Activated CD4-positive, alpha-beta T cell treated with anti-CD3 and anti-CD28 coated beads, Interleukin-2, amount 50 U/mL, for 16 hours (primary cell): ENCODE measurements around the gene EEF1B2.
"Not testable (repeated sequence)": the region's sequence is repeated elsewhere in the genome, so short reads cannot be mapped to it uniquely, and the experiment has no call there.

Experiments used
- DNase-seq: peaks from one replicate; pipeline ENCODE4 v3.0.0-alpha.2; 2020

The EEF1B2 gene

DNA sequence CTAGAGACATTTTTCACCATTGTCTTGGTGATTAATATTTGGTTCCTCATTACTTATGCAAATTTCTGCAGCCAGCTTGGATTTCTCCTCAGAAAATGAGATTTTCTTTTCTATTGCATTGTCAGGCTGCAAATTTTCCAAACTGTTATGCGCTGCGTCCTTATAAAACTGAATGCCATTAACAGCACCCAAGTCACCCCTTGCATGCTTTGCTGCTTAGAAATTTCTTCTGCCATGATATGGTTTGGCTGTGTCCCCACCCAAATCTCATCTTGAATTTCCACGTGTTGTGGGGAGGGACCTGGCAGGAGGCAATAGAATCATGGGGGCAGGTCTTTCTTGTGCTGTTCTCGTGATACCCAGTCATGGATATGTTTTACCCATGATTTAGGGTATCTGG is 8.5 kb downstream of the EEF1B2 start:
- DNase-seq = not testable (repeated sequence)

DNA sequence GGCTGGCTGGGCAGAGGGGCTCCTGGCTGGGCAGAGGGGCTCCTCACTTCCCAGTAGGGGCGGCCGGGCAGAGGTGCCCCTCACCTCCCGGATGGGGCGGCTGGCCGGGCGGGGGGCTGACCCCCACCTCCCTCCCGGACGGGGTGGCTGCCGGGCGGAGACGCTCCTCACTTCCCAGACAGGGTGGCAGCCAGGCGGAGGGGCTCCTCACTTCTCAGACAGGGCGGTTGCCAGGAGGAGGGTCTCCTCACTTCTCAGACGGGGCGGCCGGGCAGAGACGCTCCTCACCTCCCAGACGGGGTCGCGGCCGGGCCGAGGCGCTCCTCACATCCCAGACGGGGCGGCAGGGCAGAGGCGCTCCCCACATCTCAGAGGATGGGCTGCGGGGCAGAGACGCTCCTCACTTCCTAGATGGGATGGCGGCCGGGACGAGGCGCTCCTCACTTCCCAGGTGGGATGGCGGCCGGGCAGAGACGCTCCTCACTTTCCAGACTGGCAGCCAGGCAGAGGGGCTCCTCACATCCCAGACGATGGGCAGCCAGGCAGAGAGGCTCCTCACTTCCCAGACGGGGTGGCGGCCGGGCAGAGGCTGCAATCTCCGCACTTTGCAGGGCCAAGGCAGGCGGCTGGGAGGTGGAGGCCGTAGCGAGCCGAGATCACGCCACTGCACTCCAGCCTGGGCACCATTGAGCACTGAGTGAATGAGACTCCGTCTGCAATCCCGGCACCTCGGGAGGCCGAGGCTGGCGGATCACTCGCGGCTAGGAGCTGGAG is 12.1 kb downstream of the EEF1B2 start:
- not testable (repeated sequence) for DNase-seq

DNA sequence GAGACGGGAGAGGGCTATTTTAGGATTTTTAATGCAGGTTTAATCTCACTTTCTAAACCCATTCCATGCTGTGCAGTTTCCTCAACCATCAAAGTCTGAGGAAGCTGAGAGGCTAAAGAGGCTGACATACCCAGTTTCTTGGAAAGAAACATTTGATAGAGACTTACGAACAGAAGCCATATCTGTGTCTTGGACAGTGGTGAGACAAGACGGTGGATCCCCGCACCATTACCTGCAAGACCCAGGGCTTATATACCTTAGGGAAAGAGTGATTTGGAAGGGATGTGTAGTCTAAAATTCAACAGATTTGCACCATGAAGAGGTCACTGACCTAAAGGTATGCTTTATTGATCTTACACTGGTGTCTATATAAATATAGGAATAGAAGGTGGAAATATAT is 13.5 kb downstream of the EEF1B2 start:
- DNase-seq = no peak

DNA sequence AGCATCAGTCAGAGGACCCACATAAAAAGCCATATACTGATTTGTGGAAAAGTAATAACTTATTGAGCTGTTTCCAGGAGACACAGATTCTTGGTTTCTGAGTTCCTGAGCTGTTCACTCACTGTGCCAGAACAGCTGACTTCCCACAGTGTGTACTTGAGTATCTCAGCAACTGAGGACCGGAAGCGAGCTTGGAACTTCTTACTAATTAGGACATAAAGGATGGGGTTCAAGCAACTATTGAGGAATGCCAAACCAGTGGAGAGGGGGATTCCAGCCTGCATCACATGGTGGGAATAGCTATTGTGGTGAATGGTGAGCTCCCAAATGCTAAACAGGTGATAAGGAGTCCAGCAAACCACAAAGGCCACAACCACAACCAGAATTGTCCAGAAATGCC is 16.4 kb downstream of the EEF1B2 start:
- DNase-seq = no peak

DNA sequence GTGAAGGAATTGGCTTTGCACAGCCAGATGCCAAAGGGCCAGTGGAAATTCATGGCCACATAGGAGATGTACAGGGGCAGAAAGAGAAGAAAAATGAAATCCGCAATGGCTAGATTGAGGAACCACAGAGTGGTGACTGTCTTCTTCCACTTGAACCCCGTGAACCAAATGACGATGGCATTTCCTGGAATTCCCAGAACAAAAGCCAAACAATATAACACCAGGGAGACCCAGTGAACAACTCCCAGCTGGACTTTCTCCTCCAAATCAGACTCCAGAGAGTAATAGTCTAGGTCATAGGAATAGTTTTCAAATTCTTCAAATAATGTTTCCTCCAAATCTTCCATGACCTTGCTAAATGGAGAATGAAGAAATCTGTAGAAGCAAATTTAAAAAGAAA is 17.2 kb downstream of the EEF1B2 start:
- DNase-seq = no peak

DNA sequence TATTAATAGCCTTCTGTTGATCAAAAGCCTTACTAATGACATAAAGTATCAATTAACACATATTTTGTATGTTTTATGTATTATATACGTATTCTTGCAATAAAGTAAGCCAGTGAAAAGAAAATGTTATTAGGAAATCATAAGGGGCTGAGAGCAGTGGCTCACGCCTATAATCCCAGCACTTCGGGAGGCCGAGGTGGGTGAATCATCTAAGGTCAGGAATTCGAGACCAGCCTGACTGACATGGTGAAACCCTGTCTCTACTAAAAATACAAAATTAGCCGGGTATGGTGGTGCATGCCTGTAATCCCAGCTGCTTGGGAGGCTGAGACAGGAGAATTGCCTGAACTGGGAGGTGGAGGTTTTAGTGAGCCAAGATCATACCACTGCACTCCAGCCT is 21.8 kb downstream of the EEF1B2 start:
- not testable (repeated sequence) for DNase-seq

DNA sequence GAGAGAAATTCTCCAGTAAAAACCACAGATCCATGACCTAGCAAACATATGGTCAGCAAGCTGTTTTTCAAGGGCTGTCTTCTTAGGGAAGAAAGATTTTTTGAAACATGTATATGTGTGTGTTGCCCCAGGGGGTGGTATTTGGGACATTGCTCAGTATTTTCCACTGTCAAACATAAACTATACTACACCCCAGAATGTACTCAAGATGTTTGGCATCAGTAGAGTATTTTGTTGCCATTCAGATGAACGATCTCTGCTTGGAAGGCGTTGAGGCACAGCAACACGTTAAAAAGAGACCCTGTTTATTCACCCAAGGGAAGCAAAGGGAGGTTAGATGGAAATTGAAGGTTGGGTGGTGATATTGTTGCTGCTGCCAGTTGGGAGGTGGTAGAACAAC is 30.0 kb downstream of the EEF1B2 start:
- DNase-seq = no peak

DNA sequence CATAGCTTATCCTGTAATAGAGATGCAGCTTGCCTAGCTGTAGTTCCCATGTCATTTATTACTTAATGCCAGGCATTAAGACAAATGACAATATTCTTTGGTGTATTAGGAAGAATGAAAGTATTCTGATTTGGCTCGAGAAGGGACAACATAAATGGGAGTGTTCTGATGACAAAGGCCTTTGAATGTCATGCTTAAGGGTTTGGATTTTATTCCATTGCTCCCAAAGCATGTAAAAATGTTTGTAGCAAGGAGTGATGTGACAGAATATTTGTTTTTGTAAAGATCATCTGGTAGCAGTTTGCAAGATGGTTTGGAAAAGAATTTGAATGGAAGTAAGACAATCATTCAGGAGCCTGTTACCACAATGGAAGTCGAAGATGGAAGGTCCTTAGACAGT is 30.4 kb downstream of the EEF1B2 start:
- DNase-seq = no peak

DNA sequence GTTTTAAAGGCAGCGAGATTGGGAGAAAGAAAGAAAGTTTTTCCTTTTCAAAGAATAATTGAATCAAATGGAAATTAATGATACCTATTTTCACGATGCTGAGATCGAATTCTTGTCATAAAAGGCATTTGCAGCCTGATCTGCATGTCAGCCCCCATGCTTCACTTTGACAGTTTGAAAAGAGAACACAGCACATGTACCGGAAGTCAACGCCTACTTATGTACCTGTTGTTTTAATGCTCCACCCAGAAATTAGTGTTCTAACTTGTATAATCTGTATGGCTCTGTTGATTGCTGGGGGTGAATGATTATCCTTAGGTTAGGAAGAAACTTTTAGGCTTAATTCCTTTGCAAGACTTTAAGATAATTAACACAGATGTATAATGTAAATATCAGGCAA is 31.0 kb downstream of the EEF1B2 start:
- DNase-seq = no peak

DNA sequence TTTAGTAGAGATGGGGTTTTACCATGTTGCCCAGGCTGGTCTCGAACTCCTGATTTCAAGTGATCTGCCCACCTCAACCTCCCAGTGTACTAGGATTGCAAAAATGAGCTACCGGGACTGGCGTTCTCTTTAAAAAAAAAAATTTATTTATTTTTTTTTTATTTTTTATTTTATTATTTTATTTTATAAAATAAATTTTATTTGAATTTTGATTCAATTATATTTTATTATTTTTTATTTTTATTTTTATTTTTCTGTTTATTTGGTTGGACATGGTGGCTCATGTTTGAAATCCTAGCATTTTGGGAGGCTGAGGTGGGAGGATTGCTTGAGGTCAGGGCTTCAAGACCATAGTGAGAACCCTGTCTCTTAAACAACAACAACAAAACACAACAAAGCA is 32.5 kb downstream of the EEF1B2 start:
- no peak for DNase-seq

DNA sequence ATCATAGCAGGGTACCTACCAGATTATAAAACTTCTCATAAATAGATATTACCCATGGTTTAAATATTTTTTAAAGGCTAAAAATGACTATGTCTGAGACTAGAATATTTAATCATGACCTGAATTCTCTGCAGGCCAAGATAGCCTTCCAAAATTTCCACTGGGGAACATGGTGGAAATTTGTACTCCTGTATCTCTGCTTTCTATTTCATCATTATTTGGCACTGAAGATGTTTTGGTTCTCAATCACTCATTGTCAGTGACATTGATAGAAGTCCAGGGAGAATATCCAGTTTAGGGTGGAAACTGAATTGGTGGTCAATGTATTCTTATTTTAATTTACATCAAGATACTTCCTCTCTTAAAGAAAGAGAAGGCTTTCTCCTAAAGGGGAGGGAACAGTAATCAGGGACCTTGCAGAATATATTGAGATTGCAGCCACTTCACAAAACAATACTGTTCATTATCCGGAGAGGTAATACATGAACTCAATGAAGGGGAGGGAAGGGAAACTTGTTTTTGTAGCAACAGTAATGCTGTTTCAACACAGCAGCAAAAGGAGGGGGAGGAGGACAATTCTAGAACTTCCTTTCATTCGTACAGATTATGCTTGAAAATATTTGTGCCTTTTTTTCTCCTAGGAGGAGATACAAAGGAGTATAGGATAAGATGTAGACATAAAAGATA is 34.1 kb downstream of the EEF1B2 start:
- DNase-seq = no peak

DNA sequence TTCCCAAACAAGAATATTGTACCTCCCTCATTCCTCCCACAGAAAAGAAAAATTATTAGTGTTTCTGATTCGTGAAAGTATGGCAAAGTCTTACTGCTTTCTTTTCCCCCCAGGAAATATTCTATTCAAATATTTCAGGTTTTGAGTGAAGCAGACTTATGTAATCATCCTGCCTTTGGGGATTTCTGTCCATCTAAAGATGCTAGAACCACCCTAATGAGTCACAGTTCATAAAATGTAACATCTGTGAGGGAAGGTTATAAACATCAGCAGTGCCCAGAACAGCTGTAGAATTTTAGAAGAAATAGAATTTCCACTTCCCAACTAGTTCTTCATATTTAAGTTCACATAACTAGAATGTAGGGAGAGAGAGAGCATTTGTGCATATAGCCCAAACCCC is 39.0 kb downstream of the EEF1B2 start:
- no peak for DNase-seq

DNA sequence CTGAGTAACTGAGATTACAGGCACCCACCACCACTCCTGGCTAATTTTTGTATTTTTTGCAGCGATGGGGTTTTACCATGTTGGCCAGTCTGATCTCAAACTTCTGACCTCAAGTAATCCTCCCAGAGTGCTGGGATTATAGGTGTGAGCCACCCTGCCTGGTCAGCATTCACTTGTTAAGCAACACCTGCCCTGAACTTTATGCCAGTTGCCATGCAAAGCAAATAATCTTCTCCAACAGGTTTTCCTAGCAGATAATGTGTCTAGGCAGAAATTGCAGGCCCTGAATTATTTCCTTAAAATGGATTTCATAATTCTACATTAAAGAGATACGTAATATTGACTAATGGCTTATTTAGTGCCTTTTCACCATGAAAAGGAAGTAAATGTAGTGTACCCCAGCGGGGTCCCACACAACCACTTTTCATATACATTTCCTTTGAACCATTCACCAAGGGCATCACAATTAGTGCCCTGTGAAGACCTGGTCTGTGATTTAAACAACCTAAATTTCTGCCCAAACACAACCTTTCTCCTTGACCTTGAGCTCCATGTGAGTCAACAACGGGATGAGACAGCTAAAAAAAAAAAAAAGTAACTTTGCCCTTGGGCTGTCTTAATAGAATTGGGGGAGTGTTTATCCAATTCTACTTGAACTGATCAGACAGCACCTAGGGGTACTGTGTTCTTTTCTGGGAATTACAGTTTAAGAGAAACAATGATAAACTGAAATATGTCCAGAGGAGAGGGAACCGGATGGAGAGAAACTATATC is 41.6 kb downstream of the EEF1B2 start:
- no peak for DNase-seq

DNA sequence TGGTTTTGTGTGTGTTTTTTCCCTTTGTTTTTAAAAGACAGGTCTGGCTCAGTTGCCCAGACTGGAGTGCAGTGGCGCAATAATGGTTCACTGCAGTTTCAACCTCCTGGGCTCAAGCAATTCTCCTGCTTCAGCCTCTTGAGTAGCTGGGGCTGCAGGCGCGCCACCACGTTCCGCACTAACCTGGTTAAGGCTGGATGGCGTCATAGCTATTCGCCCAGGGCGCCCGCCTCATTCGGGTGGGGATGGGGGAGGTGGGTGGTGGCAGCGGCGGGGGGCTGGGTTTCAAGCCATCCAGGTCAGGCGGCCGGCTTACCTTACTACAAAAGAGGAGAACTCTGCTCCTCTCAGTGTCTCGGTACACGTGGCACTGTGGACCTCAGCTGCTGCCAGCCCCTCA is 42.8 kb downstream of the EEF1B2 start:
- no peak for DNase-seq

DNA sequence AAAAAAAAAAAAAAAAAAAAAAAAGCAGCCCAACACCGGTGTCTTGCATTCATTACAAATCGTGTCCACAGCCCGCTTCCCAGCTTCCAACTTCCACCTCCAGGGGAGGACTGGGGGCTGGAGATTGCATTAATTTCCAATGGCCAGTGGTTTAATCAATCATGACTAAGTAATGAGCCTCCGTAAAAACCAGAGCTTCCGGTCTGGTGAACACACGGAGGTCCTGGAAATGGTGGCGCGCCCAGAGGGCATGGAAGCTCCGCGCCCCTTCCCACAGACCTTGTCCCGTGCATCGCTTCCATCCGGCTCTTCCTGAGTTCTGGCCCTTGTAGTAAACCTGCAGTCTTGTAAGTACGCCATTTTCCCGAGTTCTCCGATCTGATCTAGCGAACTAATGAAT is 43.6 kb downstream of the EEF1B2 start:
- no peak for DNase-seq

DNA sequence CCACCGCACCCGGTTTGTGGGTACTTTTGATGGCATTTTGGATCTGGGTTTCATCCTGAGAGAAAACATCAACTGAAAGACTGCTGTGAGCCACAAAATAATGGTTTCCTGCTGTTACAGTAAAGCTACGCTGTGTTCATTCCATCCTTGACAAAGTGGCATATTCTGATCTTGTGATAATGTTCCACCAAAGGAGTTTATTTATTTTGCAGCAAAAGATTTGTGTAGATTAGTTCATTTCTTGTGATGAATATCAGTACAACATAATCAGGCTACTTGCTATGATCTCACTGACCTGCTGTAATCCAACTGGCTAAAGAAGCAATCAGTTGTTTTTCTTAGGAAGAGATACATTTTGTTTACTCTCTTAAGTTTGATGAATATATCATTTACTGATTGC is 45.0 kb downstream of the EEF1B2 start:
- DNase-seq = no peak

DNA sequence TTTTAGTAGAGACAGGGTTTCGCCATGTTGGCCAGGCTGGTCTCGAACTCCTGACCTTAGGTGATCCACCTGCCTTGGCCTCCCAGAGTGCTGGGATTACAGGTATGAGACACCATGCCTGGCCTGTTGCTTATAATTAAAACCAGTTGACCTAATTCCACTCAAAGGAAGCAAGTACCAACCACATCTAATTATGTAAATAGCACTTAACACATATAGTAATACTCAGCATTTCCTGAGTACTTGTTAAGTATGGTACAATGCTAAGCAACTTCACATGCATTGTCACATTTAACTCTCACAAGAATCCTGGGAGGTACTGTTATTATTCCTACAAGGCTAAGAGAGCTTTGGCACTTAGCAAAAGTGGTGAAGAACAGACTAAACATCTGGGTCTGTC is 47.6 kb downstream of the EEF1B2 start:
- not testable (repeated sequence) for DNase-seq

DNA sequence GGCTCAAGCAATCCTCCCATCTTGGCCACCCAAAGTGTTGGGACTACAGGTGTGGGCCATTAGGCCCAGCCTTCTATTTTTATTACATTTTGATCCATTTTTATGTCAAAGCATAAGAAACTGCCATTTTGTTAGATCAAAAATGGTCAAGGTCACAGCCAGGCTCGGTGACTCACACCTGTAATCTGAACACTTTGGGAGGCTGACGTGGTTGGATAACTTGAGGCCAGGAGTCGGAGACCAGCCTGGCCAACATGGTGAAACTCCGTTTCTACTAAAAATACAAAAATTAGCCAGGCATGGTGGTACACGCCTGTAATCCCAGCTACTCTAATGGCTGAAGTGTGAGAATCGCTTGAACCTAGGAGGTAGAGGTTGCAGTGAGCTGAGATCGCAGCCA is 49.2 kb downstream of the EEF1B2 start:
- DNase-seq = no peak

DNA sequence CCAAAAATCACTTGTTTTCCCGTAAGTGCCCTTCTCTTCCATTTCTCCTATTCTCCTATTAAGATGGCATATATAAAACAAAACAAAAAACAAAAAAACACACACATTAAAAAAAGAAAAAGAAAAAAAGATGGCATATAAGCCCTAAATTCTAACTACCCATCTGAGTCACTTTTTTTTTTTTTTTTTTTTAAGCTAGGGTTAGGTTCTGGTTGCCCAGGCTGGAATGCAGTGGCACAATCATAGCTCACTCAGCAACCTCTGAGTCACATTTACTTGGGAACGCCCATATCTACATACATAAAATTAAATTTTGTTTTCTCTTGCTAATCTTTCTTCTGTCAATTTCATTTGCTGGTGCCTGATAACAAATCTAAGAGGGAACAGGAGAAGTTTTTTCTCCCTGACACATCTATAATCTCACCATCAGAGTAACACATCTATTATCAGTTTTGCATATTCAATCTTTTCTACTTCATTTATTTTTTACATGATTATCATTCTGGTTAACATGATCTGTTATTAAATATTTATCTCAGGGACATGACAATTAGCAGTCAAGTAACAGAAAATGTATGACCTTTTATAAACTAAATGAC is 52.1 kb downstream of the EEF1B2 start:
- no peak for DNase-seq
